Peyer's patch (tissue), 4 donors: Measurements from ENCODE around the gene GRIK4.

Source experiments
- POLR2A ChIP-seq, 2 donors: fragments of 450-650 bp; IDR thresholded peaks; one replicate each; pipeline ENCODE4 v1.5.1; 2017; ENCODE audit warnings: antibody characterized with exemption in 2 of 2, mild to moderate bottlenecking in 2 of 2, moderate library complexity in 2 of 2
- TF ChIP-seq, protein P1 (sequence below), 6 experiments: fragments of 450-650 bp in 4 of 6; fragments of 200-600 bp in 2 of 6; sonication (generic) in 1 of 6; IDR thresholded peaks; one replicate each; pipeline ENCODE4 v1.5.1; 2017 to 2019; ENCODE audit warnings: antibody characterized with exemption in 6 of 6, mild to moderate bottlenecking in 3 of 6, moderate library complexity in 1 of 6

DNA sequence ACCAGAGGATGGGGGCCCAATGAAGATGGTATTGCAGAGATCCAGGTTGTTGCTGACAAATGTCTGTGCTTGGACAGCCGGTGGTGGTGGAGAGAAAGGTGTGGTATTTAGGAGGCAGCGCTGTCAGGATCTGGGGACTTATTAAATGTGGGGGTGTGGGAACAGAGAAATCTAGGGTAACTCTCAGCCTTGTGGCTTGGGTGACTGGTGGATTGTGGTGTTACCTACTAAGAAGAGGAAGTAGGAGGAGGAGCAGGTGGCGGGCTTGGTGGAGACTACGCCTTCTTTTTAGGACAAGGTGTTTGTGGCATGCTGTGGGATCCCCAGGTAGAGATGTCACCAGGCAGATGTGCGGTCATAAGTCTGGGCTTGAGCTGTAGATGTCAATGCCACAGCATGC, 144.0 kb downstream of the GRIK4 start:
- TF ChIP-seq, protein P1, sequence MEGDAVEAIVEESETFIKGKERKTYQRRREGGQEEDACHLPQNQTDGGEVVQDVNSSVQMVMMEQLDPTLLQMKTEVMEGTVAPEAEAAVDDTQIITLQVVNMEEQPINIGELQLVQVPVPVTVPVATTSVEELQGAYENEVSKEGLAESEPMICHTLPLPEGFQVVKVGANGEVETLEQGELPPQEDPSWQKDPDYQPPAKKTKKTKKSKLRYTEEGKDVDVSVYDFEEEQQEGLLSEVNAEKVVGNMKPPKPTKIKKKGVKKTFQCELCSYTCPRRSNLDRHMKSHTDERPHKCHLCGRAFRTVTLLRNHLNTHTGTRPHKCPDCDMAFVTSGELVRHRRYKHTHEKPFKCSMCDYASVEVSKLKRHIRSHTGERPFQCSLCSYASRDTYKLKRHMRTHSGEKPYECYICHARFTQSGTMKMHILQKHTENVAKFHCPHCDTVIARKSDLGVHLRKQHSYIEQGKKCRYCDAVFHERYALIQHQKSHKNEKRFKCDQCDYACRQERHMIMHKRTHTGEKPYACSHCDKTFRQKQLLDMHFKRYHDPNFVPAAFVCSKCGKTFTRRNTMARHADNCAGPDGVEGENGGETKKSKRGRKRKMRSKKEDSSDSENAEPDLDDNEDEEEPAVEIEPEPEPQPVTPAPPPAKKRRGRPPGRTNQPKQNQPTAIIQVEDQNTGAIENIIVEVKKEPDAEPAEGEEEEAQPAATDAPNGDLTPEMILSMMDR (IDR thresholded peaks at IDR 0.05), result no peak
- no peak for TF ChIP-seq POLR2A (IDR thresholded peaks at IDR 0.05)
